Thyroid gland (tissue), 4 donors: ENCODE results near the gene GHRHR. TPM values are rescaled to one million over a fixed set of nuclear protein-coding genes. Genes with fewer than 3 reads are reported as not detected.

Experiments
- DNase-seq, 2 donors: peaks; one replicate each; pipeline ENCODE4 v3.0.0-alpha.2; 2019
- H3K27ac ChIP-seq, 3 donors: fragments of 200-600 bp; sonication (generic); 1 replicate in 2 of 3; 2 replicates in 1 of 3; pipeline ENCODE4 v1.5.1; 2016 to 2019; ENCODE audit warnings: mild to moderate bottlenecking in 1 of 3, moderate library complexity in 1 of 3
- H3K27me3 ChIP-seq: fragments of 200-600 bp; sonication (generic); one replicate; pipeline ENCODE4 v1.5.1; 2019
- H3K36me3 ChIP-seq, 2 donors: fragments of 200-600 bp; sonication (generic); one replicate each; pipeline ENCODE4 v1.5.1; 2016 to 2019
- H3K4me1 ChIP-seq, 2 donors: fragments of 200-600 bp; sonication (generic); one replicate each; pipeline ENCODE4 v1.5.1; 2017 to 2019
- H3K4me3 ChIP-seq, 3 donors: fragments of 200-600 bp; sonication (generic); replicated peaks in 1 of 3; 1 replicate in 2 of 3; 2 replicates in 1 of 3; pipeline ENCODE4 v1.5.1; 2016; ENCODE audit warnings: mild to moderate bottlenecking in 1 of 3
- H3K9me3 ChIP-seq: fragments of 200-600 bp; sonication (generic); one replicate; pipeline ENCODE4 v1.5.1; 2017
- POLR2A ChIP-seq, 2 donors: fragments of 450-650 bp; IDR thresholded peaks; one replicate each; pipeline ENCODE4 v1.6.1; 2017; ENCODE audit warnings: antibody characterized with exemption in 2 of 2, mild to moderate bottlenecking in 2 of 2, moderate library complexity in 1 of 2
- WGBS, 2 donors: methylation state at CpG; one replicate each; pipeline ENCODE4 v1.1.5; 2017; 5-methylcytosine and 5-hydroxymethylcytosine counted together
- intact Hi-C: fragments of 100-400 bp; cut with DNase I; formaldehyde crosslinking; loops from one replicate; pipeline ENCODE4 v1.15.1; 2023
- total RNA-seq, 4 donors: library from RNA; depleted of rRNA; stranded (reverse); fragments of >200 nt; gene quantifications; one replicate each; pipeline ENCODE4 v1.2.3, GENCODE V29; 2016
- TF ChIP-seq, protein P1 (sequence below), 6 experiments: fragments of 200-600 bp in 3 of 6; fragments of 450-650 bp in 3 of 6; sonication (generic) in 3 of 6; IDR thresholded peaks; one replicate each; pipeline ENCODE4 v1.5.1; 2016 to 2019; ENCODE audit warnings: antibody characterized with exemption in 6 of 6, mild to moderate bottlenecking in 2 of 6, inconsistent platforms in 1 of 6, moderate library complexity in 1 of 6

Gene GHRHR
- total RNA-seq, 4 donors from 2014 or later: 0.54 TPM; not detected in 3

DNA sequence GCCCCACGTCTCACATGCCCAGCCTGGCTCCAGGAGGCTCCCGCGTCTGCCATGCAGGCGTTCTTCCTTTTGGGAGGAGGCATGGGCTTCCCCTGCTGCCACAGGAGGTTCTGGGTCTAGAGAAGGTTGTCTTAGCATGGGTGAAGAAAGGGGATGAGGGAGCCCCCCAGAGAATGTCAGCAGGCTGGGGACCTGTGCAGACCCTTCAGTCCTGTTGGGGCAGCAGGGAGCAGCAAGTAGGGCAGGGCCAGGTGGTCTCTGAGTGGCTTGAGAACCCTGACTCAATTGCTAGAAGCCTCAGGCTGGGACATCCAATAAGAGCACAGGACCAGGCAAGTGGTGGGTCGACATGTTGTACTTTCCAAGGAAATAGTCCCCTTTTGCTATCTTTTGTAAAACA, 54.0 kb downstream of the GHRHR start:
- no peaks in the 10 kb centered on the region for H3K27me3 ChIP-seq
- TF ChIP-seq, protein P1, sequence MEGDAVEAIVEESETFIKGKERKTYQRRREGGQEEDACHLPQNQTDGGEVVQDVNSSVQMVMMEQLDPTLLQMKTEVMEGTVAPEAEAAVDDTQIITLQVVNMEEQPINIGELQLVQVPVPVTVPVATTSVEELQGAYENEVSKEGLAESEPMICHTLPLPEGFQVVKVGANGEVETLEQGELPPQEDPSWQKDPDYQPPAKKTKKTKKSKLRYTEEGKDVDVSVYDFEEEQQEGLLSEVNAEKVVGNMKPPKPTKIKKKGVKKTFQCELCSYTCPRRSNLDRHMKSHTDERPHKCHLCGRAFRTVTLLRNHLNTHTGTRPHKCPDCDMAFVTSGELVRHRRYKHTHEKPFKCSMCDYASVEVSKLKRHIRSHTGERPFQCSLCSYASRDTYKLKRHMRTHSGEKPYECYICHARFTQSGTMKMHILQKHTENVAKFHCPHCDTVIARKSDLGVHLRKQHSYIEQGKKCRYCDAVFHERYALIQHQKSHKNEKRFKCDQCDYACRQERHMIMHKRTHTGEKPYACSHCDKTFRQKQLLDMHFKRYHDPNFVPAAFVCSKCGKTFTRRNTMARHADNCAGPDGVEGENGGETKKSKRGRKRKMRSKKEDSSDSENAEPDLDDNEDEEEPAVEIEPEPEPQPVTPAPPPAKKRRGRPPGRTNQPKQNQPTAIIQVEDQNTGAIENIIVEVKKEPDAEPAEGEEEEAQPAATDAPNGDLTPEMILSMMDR (IDR thresholded peaks at IDR 0.05): no peak
- no peak for TF ChIP-seq POLR2A (IDR thresholded peaks at IDR 0.05)
- intact Hi-C loops: no loop called here
- no peak overlapping the region for H3K27ac ChIP-seq
- H3K4me1 ChIP-seq: no peaks in the 10 kb centered on the region
- H3K9me3 ChIP-seq: no peaks in the 10 kb centered on the region
- WGBS, 2 donors: 89 to 94% methylated on average over 5 of the region's 5 CpGs
- no peaks in the 10 kb centered on the region for H3K36me3 ChIP-seq
- no peak for DNase-seq
- H3K4me3 ChIP-seq: no peak overlapping the region

GRCh38 chr7:31019509-31019908, 55.8 kb downstream of the GHRHR start:
- Histone ChIP-seq H3K9me3 (no peaks in the 10 kb centered on the region), H3K27ac (no peak overlapping the region), H3K36me3 (no peaks in the 10 kb centered on the region), H3K4me1 (no peaks in the 10 kb centered on the region), H3K4me3 (no peak overlapping the region), H3K27me3 (no peaks in the 10 kb centered on the region)
- WGBS, 2 donors: 80 to 100% methylated on average over 1 of the region's 1 CpG
- intact Hi-C loops: no loop called here
- no peak for DNase-seq
- TF ChIP-seq, protein P1 (IDR thresholded peaks at IDR 0.05): no peak
- no peak for TF ChIP-seq POLR2A (IDR thresholded peaks at IDR 0.05)

- 67 to 77% methylated on average over 3 of the region's 3 CpGs for WGBS, 2 donors
- no peak for DNase-seq
Observed at GRCh38 chr7:31020161-31020560, 56.4 kb downstream of the GHRHR start.

GRCh38 chr7:31020652-31021051, 56.9 kb downstream of the GHRHR start:
- Histone ChIP-seq H3K27me3 (no peaks in the 10 kb centered on the region), H3K36me3 (no peaks in the 10 kb centered on the region), H3K4me3 (no peak overlapping the region), H3K27ac (no peak overlapping the region), H3K9me3 (no peaks in the 10 kb centered on the region), H3K4me1 (no peaks in the 10 kb centered on the region)
- no peak for DNase-seq
- intact Hi-C loops: no loop called here
- WGBS, 2 donors: 70 to 80% methylated on average over 3 of the region's 3 CpGs
- TF ChIP-seq, protein P1 (IDR thresholded peaks at IDR 0.05): no peak
- TF ChIP-seq POLR2A (IDR thresholded peaks at IDR 0.05): no peak

More at GRCh38 chr7:31020161-31020560, 56.4 kb downstream of the GHRHR start:
- TF ChIP-seq, protein P1 (IDR thresholded peaks at IDR 0.05): no peak
- TF ChIP-seq POLR2A (IDR thresholded peaks at IDR 0.05): no peak
- no peaks in the 10 kb centered on the region for H3K27me3 ChIP-seq
- H3K4me3 ChIP-seq: no peak overlapping the region
- no peaks in the 10 kb centered on the region for H3K4me1 ChIP-seq
- H3K36me3 ChIP-seq: no peaks in the 10 kb centered on the region
- intact Hi-C loops: no loop called here
- H3K9me3 ChIP-seq: no peaks in the 10 kb centered on the region
- H3K27ac ChIP-seq: no peak overlapping the region

- Histone ChIP-seq H3K4me3 (no peak overlapping the region), H3K4me1 (no peaks in the 10 kb centered on the region), H3K9me3 (no peaks in the 10 kb centered on the region), H3K36me3 (no peaks in the 10 kb centered on the region), H3K27ac (no peak overlapping the region), H3K27me3 (no peaks in the 10 kb centered on the region)
- intact Hi-C loops: no loop called here
- 94 to 95% methylated on average over 4 of the region's 4 CpGs for WGBS, 2 donors
- TF ChIP-seq POLR2A (IDR thresholded peaks at IDR 0.05): no peak
- TF ChIP-seq, protein P1 (IDR thresholded peaks at IDR 0.05): no peak
- DNase-seq: no peak
Observed at GRCh38 chr7:31022117-31022516, 58.4 kb downstream of the GHRHR start.
